ENCODE results near the gene PPM1B.
"Not testable (repeated sequence)": the region's sequence is repeated elsewhere in the genome, so short reads cannot be mapped to it uniquely, and the experiment has no call there.

PPM1B gene

DNA sequence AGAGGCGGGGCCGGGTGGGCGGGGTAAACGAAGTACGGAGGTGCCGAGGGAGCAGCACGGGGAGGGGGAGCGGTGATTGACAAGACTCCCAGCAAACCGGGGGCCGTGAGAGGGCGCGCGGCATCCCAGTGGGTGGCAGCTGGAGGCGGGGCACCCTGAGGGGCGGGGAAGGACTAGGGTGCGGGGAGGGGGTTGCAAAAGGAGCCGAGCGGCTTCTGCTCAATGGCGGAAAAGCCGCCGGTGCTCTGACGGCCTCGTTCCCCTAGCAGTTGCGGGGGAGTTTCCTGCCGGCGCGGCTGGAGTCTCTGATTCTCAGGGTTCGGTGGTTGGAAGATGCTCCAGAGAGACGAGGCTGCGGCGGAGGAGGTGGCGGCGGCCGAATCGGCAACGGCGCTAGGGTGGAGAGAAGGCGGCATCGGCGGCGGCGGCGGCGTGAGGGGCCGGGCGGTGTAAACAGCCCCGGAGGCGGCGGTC is at the start of gene PPM1B:
PPM1B (plus strand) TSS at position 195 of the 474 bp plus-strand sequence. CDS start 32,325 bp downstream, outside the sequence.
- DNase-seq (ENCODE audit: low read depth), result peak; percentile 98

DNA sequence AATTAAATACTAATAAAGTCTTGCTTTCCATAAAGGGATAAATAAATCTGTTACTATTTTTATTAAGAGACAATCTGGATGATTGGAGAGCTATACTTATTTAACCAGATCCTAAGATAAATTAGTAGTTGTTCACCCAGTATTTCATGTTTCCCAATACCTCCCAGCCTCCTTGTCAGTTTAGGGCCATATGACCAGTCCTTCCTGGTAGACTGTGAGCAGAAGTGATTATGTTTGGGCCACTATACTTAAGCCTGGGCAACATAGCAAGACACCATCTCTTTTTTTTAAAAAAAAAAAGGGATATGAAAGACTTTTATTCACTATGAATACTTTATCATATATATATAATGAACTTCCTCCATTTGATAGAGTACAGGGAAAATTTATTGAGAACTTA is 48.8 kb upstream of the PPM1B start:
- no peak for DNase-seq (ENCODE audit: low read depth)

DNA sequence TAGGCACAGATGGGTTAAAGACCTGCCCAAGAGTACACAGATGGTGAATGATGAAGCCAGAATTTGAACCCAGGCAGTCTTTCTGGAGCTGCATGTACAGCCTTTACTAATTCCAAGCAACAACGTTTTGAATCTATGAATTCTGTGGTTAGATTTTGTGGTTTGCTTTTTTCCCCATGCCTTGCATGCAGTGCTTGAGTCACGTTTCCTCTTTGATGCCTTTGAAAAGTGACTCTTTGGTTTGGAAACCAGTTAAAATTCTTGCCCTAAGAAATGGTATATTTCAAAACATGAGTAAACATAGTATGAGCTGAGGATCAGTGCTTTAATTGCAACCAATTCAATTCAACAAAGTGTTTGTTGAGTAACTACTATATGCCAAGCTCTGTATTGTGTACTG is 48.2 kb upstream of the PPM1B start:
- no peak for DNase-seq (ENCODE audit: low read depth)

GRCh38 chr2:44121899-44122298 is 46.8 kb upstream of the PPM1B start:
- no peak for DNase-seq (ENCODE audit: low read depth)

GRCh38 chr2:44124500-44124899 is 44.2 kb upstream of the PPM1B start:
- DNase-seq (ENCODE audit: low read depth), result no peak

GRCh38 chr2:44126106-44126797 is 42.4 kb upstream of the PPM1B start:
- no peak for DNase-seq (ENCODE audit: low read depth)

- no peak for DNase-seq (ENCODE audit: low read depth)
Observed at GRCh38 chr2:44130441-44130840, 38.2 kb upstream of the PPM1B start.

GRCh38 chr2:44131177-44131576 is 37.5 kb upstream of the PPM1B start:
- DNase-seq (ENCODE audit: low read depth), result no peak

GRCh38 chr2:44133602-44134001 is 35.1 kb upstream of the PPM1B start:
- not testable (repeated sequence) for DNase-seq (ENCODE audit: low read depth)

DNA sequence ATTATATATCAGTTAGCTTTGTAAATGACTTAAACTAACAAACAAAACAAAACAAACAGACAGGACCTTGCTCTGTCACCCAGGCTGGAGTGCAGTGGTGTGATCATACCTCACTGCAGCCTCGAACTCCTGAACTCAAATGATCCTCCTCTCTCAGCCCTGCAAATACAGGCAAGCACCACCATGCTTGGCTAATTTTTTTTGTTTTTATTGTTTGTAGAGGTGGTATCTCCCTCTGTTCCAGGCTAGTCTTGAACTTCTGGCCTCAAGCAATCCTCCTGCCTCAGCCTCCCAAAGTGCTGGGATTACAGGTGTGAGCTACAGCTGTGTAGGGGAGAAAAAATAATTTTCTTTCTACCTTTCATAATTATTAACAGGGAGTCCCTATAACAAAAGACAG is 33.8 kb upstream of the PPM1B start:
- DNase-seq (ENCODE audit: low read depth), result no peak

DNA sequence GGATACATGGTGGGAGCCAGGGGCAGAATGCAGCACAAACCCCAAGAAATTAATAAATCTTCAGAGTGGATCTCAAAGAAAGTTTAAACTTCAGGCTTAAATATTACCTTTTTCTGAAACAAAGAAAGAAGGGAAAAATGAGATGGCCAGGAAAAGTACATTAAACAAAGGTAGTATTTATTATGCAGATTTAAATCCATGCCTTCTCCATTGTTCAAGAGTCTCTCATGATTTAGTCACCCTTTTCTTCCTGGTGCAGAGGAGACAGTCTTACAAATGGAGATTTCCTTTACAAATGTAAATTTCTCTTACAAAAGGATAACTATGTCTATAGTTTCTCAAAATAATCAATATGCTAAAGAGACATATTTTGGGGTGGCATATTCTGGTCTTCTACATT is 33.4 kb upstream of the PPM1B start:
- no peak for DNase-seq (ENCODE audit: low read depth)

DNA sequence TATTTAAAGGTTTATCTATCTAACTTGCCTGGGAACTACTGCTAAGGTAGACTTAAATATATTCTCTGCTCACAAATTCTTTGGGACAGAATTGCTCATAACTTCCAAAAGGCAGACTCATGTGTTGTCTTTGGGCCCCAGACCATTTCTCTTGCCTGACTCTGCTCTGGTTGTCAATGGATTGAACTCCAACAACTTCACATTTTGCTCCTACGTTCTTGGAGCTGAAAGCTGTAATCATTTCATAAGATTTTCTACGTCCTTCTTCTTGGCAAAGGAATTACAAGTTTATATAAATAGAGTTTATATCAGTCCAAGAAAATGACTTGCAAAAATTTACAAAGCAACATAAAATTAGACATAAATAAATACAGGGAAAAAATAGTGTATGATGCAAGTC is 32.9 kb upstream of the PPM1B start:
- DNase-seq (ENCODE audit: low read depth), result no peak

GRCh38 chr2:44136252-44136651 is 32.4 kb upstream of the PPM1B start:
- no peak for DNase-seq (ENCODE audit: low read depth)

DNA sequence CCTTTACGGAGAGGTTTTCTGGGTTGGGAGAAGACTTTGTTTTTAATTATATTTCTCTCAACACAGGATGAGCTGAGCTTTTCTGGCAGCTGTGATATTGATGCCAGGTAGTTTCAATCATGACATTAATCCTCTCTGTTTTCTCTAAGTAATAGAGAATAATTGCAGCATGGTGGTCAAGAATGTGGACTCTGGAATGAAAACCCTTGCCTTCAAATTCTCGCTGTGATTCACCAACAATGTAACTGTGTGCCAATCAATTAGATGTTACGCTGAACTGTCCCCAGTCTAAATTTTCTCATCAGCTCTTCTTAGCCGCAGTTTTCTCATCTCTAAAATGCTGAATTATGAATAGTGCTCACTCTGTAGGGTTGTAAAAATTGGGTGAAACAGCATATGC is 31.6 kb upstream of the PPM1B start:
- no peak for DNase-seq (ENCODE audit: low read depth)

DNA sequence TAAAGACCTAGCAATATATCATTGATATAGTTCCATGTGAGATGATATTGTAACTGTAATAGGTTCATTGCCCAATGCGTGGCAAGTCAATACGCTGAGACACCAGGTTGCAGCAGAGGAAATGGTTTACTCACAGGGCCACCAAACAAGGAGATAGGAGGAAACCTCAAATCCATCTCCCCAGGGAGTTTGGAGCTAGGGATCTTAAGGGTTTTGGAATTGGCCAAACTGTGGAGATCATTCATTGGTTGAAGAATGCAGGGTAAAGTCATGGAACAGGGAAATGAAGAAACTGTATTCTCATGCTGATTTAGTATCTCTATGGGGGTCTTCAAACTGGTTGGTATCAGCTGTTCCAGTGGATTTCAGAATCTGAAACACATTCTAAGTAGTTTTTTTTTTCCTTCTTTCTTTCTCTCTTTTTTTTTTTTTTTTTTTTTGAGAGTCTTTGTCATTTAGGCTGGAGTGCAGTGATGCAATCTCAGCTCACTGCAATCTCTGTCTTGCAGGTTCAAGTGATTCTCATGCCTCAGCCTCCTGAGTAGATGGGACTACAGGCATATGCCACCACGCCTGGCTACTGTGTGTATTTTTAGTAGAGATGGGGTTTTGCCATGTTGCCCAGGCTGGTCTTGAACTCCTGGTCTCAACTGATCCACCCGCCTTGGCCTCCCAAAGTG is 30.7 kb upstream of the PPM1B start:
- DNase-seq (ENCODE audit: low read depth), result no peak

DNA sequence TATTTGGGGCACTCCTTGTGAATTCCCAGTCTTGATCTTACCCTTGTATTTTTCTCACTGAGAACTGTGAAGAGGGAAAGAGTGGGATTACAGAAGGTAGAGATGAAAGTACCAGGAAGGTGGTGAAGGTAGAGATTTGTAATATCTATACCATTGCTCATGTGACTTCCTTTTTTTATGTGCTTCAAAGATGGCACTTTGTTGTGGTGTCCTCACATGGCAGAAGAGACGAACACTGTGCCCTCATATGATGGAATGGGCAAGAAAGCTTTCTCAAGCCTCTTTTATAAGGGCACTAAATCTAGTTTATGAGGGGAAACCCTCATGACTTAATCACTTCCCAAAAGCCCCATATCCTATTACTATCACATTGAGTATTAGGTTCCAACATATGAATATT is 28.9 kb upstream of the PPM1B start:
- no peak for DNase-seq (ENCODE audit: low read depth)

DNA sequence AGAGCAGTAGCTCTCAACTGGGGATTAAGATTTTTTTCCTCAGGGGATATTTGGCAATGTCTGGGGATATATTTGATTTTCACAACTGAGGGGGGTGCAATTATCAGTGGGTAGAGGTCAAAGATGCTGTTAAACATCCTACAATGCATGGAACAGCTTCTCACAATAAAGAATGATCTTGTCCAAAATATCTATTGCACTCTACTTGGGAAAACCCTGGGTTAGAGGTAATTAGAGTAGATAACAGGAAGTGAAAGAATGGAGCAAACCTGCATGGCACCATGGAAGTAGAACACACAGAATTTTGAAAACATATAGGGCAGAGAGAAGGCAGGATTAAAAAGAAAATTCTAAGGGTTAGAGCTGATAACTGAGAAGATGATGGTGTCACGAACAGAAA is 26.4 kb upstream of the PPM1B start:
- DNase-seq (ENCODE audit: low read depth), result no peak

- no peak for DNase-seq (ENCODE audit: low read depth)
Observed at GRCh38 chr2:44143701-44144100, 25.0 kb upstream of the PPM1B start.

DNA sequence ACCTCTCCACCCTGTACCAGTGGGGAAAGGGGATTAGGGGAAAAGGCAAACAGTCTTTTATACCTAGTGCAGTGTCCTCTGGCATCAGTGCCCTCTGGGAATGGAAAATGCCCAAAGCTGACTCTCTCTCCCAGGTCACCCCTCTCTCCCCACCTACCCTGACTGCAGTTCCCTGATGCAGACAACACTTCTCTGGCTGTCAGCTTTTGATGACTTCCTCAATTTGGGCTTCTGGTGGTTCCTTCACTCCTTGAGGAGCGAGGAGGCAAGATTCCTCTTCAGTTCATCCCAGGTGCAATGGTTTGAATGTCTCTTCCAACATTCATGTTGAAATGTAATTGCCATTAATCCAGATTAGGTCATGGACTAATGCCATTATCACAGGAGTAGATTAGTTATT is 19.7 kb upstream of the PPM1B start:
- DNase-seq (ENCODE audit: low read depth), result no peak

DNA sequence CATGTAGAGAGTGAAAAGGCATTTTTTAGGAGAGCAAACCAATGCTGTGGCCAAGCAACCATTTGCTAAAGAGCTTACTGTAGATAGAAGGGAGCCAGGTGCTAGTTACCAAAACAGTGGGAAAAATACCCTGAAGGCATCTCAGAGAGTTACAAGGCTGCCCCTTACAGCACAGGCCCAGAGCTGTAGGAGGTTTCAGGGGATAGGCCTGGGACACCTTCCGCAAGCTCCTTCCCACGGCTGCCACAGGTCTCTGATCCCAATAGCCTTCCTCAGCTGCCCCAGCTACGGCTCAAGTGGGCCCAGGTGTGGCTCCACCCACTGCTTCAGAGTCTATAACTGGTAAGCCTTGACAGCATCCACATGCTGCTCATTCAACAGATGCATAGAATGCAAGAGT is 18.2 kb upstream of the PPM1B start:
- no peak for DNase-seq (ENCODE audit: low read depth)

DNA sequence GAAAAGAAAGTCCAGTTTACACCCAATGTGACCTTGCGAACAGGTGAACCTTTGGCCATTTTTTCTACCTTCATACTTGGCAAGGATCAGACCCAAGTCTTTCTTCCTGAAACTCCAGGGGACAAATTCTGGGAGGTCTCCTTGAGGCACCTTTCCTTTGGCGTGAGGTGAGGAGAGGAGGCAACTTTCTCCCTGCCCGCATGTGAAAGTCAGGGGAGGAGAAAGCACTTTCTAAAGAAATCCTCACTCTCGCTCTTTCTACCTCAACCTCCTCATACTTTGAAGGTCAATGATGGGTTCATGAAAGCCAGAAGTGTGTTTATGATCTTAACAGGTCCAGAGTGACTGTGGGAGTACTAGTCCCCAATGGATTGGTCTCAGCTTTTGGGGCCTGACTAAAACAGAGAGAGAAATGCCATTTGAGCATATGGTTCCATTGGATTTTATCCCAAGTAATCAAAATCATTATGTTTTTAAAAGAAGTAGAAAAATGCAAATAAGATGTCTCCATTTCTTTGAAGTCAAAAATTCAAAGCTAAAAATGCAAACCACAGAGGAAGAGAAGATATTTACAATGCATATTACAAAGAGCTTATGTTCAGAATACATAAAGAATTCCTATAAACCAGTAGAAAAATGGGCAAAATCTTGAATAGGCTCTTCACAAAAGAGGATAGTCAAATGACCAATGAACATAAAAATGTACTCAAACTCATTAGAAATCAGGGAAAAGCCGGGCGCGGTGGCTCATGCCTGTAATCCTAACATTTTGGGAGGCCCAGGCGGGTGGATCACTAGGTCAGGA is 15.6 kb upstream of the PPM1B start:
- DNase-seq (ENCODE audit: low read depth), result no peak

DNA sequence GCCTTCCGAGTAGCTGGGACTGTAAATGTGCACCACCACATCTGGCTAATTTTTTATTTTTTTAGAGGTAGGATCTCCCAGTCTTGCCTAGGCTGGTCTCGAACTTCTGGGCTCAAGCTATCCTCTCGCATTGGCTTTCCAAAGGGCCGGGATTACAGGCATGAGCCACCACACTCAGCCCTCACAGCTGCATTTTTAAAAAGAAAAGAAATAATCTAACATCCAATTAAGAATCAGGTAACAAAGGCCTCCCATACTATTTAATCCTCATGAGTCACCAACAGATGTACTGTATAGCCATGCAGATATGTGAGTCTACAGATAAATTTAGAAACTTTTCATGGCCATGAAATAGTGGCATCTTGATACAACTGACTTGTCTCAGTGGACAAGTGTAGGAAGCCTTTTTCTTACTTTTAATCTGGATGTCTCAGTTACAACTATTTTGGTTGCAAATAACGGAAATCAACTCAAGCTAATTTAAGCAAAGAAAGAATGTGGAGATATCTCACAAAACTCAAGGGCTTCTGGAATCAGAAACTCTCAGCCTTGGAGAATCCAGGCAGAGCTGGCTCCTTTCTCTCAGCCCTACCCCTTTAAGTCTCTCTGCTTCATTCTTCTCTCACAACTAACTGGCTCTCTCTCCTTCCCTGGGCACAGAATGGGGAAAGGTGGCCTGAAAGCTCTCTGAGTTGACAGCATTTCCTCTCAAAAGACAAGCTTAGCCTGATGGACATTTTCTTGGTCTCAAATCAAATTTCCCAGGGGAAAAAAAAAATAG is 12.8 kb upstream of the PPM1B start:
- no peak for DNase-seq (ENCODE audit: low read depth)
